Sigmoid colon (tissue), 7 donors: ENCODE results near the gene PCDHAC1. TPM values are rescaled to one million over a fixed set of nuclear protein-coding genes. Genes with fewer than 3 reads are reported as not detected.

ENCODE experiments used
- DNase-seq: peaks from one replicate; pipeline ENCODE4 v3.0.0-alpha.2; 2019
- H3K27ac ChIP-seq, 4 donors: fragments of 200-600 bp; sonication (generic); one replicate each; pipeline ENCODE4 v1.5.1; 2016 to 2019; ENCODE audit warnings: mild to moderate bottlenecking in 1 of 4
- H3K27me3 ChIP-seq, 3 donors: fragments of 200-600 bp; sonication (generic); one replicate each; pipeline ENCODE4 v1.5.1; 2019; ENCODE audit warnings: mild to moderate bottlenecking in 1 of 3
- H3K36me3 ChIP-seq, 4 donors: fragments of 200-600 bp; sonication (generic); one replicate each; pipeline ENCODE4 v1.5.1; 2016 to 2019
- H3K4me1 ChIP-seq, 4 donors: fragments of 200-600 bp; sonication (generic); one replicate each; pipeline ENCODE4 v1.5.1; 2017 to 2019
- H3K4me3 ChIP-seq, 4 donors: fragments of 200-600 bp; sonication (generic); one replicate each; pipeline ENCODE4 v1.5.1; 2017 to 2019; ENCODE audit warnings: mild to moderate bottlenecking in 2 of 4, moderate library complexity in 1 of 4
- H3K9me3 ChIP-seq, 4 donors: fragments of 200-600 bp in 3 of 4; sonication (generic) in 3 of 4; one replicate each; pipeline versions ENCODE4 v1.5.1 to v1.6.1; 2013 to 2019
- EP300 ChIP-seq, 4 donors: sonication (generic); formaldehyde crosslinking; IDR thresholded peaks; one replicate each; pipeline ENCODE4 v1.6.1; 2017; ENCODE audit warnings: antibody characterized with exemption in 4 of 4
- POLR2A ChIP-seq, 2 donors: fragments of 450-650 bp; IDR thresholded peaks; one replicate each; pipeline ENCODE4 v1.6.1; 2016; ENCODE audit warnings: antibody characterized with exemption in 2 of 2, mild to moderate bottlenecking in 2 of 2, moderate library complexity in 2 of 2
- POLR2AphosphoS5 ChIP-seq, 4 donors: sonication (generic); formaldehyde crosslinking; IDR thresholded peaks; one replicate each; pipeline ENCODE4 v1.6.1; 2017; ENCODE audit warnings: antibody characterized with exemption in 4 of 4
- WGBS, 2 donors: extraction: QIAGEN DNeasy Blood & Tissue Kit; methylation state at CpG; one replicate each; pipeline ENCODE4 v1.1.7; 2013; 5-methylcytosine and 5-hydroxymethylcytosine counted together
- intact Hi-C: fragments of 100-400 bp; cut with DNase I; formaldehyde crosslinking; loops from one replicate; pipeline ENCODE4 v1.15.1; 2023
- polyA plus RNA-seq, 3 donors: library from polyadenylated mRNA; stranded (reverse); fragments of 200-250 nt; gene quantifications; one replicate each; pipeline ENCODE4 v1.2.3, GENCODE V29; 2013
- total RNA-seq, 4 donors: library from RNA; depleted of rRNA; stranded (reverse); fragments of >200 nt; gene quantifications; one replicate each; pipeline ENCODE4 v1.1.0, GENCODE V29; 2016
- TF ChIP-seq, protein P1 (sequence below), 4 experiments: fragments of 450-650 bp in 3 of 4; fragments of 200-600 bp in 1 of 4; IDR thresholded peaks; one replicate each; pipeline ENCODE4 v1.5.1; 2016 to 2019; ENCODE audit warnings: antibody characterized with exemption in 4 of 4, mild to moderate bottlenecking in 3 of 4, moderate library complexity in 2 of 4
- donor health status: healthy with polysubstance abuse.
- donor health status: Bipolar disorder and iron deficiency.
- donor health status: healthy.

The PCDHAC1 gene
- total and polyA plus RNA-seq, 7 donors = 0.34 to 1.7 (median 0.71) TPM; not detected in 2

DNA sequence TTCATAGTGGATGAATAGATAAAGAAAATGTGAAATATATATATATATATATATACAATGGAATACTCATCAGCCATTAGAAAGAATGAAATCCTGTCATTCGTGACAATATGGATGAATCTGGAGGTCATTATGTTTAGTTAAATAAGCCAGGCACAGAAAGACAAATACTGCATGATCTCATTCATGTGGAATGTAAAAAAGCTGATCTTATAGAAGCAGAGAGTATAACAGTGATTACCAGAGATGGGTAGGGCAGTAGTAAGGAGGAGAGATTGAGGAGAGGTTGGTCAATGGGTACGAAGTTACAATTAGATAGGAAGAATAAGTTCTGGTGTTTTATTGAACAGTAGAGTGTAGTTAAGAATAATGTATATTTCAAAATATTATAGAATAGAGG lies 20.5 kb downstream of the PCDHAC1 start:
- TF ChIP-seq POLR2A (IDR thresholded peaks at IDR 0.05) (no peak), EP300 (IDR thresholded peaks at IDR 0.05) (no peak), POLR2AphosphoS5 (IDR thresholded peaks at IDR 0.05) (no peak)
- TF ChIP-seq, protein P1, sequence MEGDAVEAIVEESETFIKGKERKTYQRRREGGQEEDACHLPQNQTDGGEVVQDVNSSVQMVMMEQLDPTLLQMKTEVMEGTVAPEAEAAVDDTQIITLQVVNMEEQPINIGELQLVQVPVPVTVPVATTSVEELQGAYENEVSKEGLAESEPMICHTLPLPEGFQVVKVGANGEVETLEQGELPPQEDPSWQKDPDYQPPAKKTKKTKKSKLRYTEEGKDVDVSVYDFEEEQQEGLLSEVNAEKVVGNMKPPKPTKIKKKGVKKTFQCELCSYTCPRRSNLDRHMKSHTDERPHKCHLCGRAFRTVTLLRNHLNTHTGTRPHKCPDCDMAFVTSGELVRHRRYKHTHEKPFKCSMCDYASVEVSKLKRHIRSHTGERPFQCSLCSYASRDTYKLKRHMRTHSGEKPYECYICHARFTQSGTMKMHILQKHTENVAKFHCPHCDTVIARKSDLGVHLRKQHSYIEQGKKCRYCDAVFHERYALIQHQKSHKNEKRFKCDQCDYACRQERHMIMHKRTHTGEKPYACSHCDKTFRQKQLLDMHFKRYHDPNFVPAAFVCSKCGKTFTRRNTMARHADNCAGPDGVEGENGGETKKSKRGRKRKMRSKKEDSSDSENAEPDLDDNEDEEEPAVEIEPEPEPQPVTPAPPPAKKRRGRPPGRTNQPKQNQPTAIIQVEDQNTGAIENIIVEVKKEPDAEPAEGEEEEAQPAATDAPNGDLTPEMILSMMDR (IDR thresholded peaks at IDR 0.05) = no peak
- no peaks in the 10 kb centered on the region for H3K36me3 ChIP-seq
- peaks cover 0 to 5% (median 0%) of the 10 kb centered on the region in 4 donors for H3K9me3 ChIP-seq
- no peak for DNase-seq
- H3K27ac ChIP-seq = no peak overlapping the region
- WGBS, 2 donors = 59 to 60% methylated on average over 2 of the region's 2 CpGs
- intact Hi-C loops = no loop called here
- no peak overlapping the region for H3K4me3 ChIP-seq
- no peaks in the 10 kb centered on the region for H3K4me1 ChIP-seq
- no peaks in the 10 kb centered on the region for H3K27me3 ChIP-seq

DNA sequence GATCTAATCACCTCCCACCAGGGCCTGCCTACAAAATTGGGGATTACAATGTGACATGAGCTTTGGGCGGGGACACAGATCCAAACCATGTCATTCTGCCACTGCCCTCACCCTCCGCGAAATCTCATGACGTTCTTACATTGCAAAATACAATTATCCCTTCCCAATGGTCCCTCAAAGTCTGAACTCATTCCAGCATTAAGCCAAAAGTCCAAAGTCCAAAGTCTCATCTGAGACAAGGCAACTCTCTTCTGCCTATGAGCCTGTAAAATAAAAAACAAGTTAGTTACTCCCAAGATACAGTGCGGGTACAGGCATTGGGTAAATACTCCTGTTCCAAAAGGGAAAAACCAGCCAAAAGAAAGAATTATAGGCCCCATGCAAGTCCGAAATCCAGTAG lies 25.5 kb downstream of the PCDHAC1 start:
- no peaks in the 10 kb centered on the region for H3K36me3 ChIP-seq
- TF ChIP-seq POLR2A (IDR thresholded peaks at IDR 0.05) (no peak), POLR2AphosphoS5 (IDR thresholded peaks at IDR 0.05) (no peak), EP300 (IDR thresholded peaks at IDR 0.05) (no peak)
- TF ChIP-seq, protein P1 (IDR thresholded peaks at IDR 0.05) = no peak
- no peaks in the 10 kb centered on the region for H3K27me3 ChIP-seq
- no peak for DNase-seq
- no peaks in the 10 kb centered on the region for H3K9me3 ChIP-seq
- intact Hi-C loops = no loop called here
- WGBS, 2 donors = 73 to 78% methylated on average over 6 of the region's 6 CpGs
- no peak overlapping the region for H3K27ac ChIP-seq
- no peaks in the 10 kb centered on the region for H3K4me1 ChIP-seq
- no peak overlapping the region for H3K4me3 ChIP-seq

GRCh38 chr5:140953234-140953633 lies 27.1 kb downstream of the PCDHAC1 start:
- intact Hi-C loops = no loop called here
- H3K27me3 ChIP-seq = no peaks in the 10 kb centered on the region
- no peak overlapping the region for H3K4me3 ChIP-seq
- H3K4me1 ChIP-seq = no peaks in the 10 kb centered on the region
- no peak overlapping the region for H3K27ac ChIP-seq
- TF ChIP-seq POLR2A (IDR thresholded peaks at IDR 0.05) = no peak
- TF ChIP-seq, protein P1 (IDR thresholded peaks at IDR 0.05) = no peak
- TF ChIP-seq EP300 (IDR thresholded peaks at IDR 0.05) = no peak
- no peak for TF ChIP-seq POLR2AphosphoS5 (IDR thresholded peaks at IDR 0.05)
- H3K36me3 ChIP-seq = no peaks in the 10 kb centered on the region
- no peak for DNase-seq
- H3K9me3 ChIP-seq = no peaks in the 10 kb centered on the region
- WGBS, 2 donors = 47 to 50% methylated on average over 2 of the region's 2 CpGs

GRCh38 chr5:140962190-140962589 lies 36.1 kb downstream of the PCDHAC1 start:
- WGBS, 2 donors = 89 to 90% methylated on average over 1 of the region's 1 CpG
- no peaks in the 10 kb centered on the region for H3K9me3 ChIP-seq
- TF ChIP-seq POLR2AphosphoS5 (IDR thresholded peaks at IDR 0.05) (no peak), EP300 (IDR thresholded peaks at IDR 0.05) (no peak), POLR2A (IDR thresholded peaks at IDR 0.05) (no peak)
- TF ChIP-seq, protein P1 (IDR thresholded peaks at IDR 0.05) = no peak
- no peaks in the 10 kb centered on the region for H3K36me3 ChIP-seq
- no peak overlapping the region for H3K4me3 ChIP-seq
- intact Hi-C loops = no loop called here
- H3K27me3 ChIP-seq = peaks cover 0 to 9% (median 0%) of the 10 kb centered on the region in 3 donors
- DNase-seq = no peak
- H3K27ac ChIP-seq = no peak overlapping the region
- H3K4me1 ChIP-seq = peaks cover 0 to 16% (median 10%) of the 10 kb centered on the region in 4 donors

GRCh38 chr5:140964356-140964755 lies 38.3 kb downstream of the PCDHAC1 start:
- WGBS, 2 donors = 68 to 76% methylated on average over 3 of the region's 3 CpGs
- H3K27ac ChIP-seq = no peak overlapping the region
- intact Hi-C loops = no loop called here

More at GRCh38 chr5:140964356-140964755, 38.3 kb downstream of the PCDHAC1 start:
- Histone ChIP-seq H3K27me3 (peaks cover 0 to 15% (median 0%) of the 10 kb centered on the region in 3 donors), H3K9me3 (no peaks in the 10 kb centered on the region), H3K36me3 (no peaks in the 10 kb centered on the region), H3K4me1 (peaks cover 0 to 18% (median 11%) of the 10 kb centered on the region in 4 donors), H3K4me3 (no peak overlapping the region)
- TF ChIP-seq POLR2AphosphoS5 (IDR thresholded peaks at IDR 0.05) (no peak), EP300 (IDR thresholded peaks at IDR 0.05) (no peak), POLR2A (IDR thresholded peaks at IDR 0.05) (no peak)
- TF ChIP-seq, protein P1 (IDR thresholded peaks at IDR 0.05) = no peak
- no peak for DNase-seq
